H9 (cell line): ENCODE results near the gene MTSS2. TPM values are rescaled to one million over a fixed set of nuclear protein-coding genes. Genes with fewer than 3 reads are reported as not detected.

Experiments used
- DNase-seq: peaks from one replicate; pipeline ENCODE4 v3.0.0-alpha.2; 2017
- H2AFZ ChIP-seq: one replicate; pipeline ENCODE4 v1.6.1; 2013; ENCODE audit warnings: mild to moderate bottlenecking, low read length, control low read depth, moderate library complexity
- H2AK5ac ChIP-seq: 2 replicates; pipeline ENCODE4 v1.6.1; 2013; ENCODE audit warnings: low read length, control low read depth, mixed read lengths; ENCODE audit not compliant: insufficient read length
- H2BK120ac ChIP-seq: one replicate; pipeline ENCODE4 v1.6.1; 2013; ENCODE audit warnings: low read depth, mild to moderate bottlenecking, low read length, control low read depth, inconsistent platforms; ENCODE audit not compliant: poor library complexity, severe bottlenecking
- H2BK12ac ChIP-seq: 2 replicates; pipeline ENCODE4 v1.6.1; 2013; ENCODE audit warnings: low read length, control low read depth, mixed read lengths, low read depth; ENCODE audit not compliant: insufficient read length
- H2BK15ac ChIP-seq: 2 replicates; pipeline ENCODE4 v1.6.1; 2013; ENCODE audit warnings: low read depth, low read length, control low read depth
- H2BK20ac ChIP-seq: one replicate; pipeline ENCODE4 v1.6.1; 2013; ENCODE audit warnings: low read depth, mild to moderate bottlenecking, low read length, control low read depth, inconsistent platforms; ENCODE audit not compliant: poor library complexity, severe bottlenecking
- H2BK5ac ChIP-seq: 2 replicates; pipeline ENCODE4 v1.6.1; 2013; ENCODE audit warnings: low read length, control low read depth, mixed read lengths; ENCODE audit not compliant: insufficient read length
- H3K14ac ChIP-seq: 2 replicates; pipeline ENCODE4 v1.6.1; 2013; ENCODE audit warnings: low read length, control low read depth; ENCODE audit not compliant: insufficient read depth
- H3K18ac ChIP-seq: 2 replicates; pipeline ENCODE4 v1.6.1; 2013; ENCODE audit warnings: low read depth, mild to moderate bottlenecking, mixed read lengths, low read length, control low read depth; ENCODE audit not compliant: insufficient read length
- H3K23ac ChIP-seq: 2 replicates; pipeline ENCODE4 v1.6.1; 2013; ENCODE audit warnings: low read length, control low read depth, mixed read lengths, low read depth; ENCODE audit not compliant: insufficient read length
- H3K23me2 ChIP-seq: 2 replicates; pipeline ENCODE4 v1.6.1; 2013; ENCODE audit warnings: low read depth, mild to moderate bottlenecking, mixed read lengths, low read length, control low read depth; ENCODE audit not compliant: insufficient read length, poor library complexity, severe bottlenecking
- H3K27ac ChIP-seq: 2 replicates; pipeline ENCODE4 v1.5.1; 2013; ENCODE audit warnings: low read length, control low read depth, mixed read lengths, low read depth; ENCODE audit not compliant: insufficient read length
- H3K27me3 ChIP-seq: 2 replicates; pipeline ENCODE4 v1.6.1; 2013; ENCODE audit warnings: low read length, control low read depth, inconsistent platforms; ENCODE audit not compliant: insufficient read depth
- H3K4ac ChIP-seq: 2 replicates; pipeline ENCODE4 v1.6.1; 2013; ENCODE audit warnings: low read depth, mild to moderate bottlenecking, control low read depth, inconsistent platforms, low read length, moderate library complexity
- H3K4me1 ChIP-seq: 2 replicates; pipeline ENCODE4 v1.6.1; 2013; ENCODE audit warnings: low read length, control low read depth, inconsistent platforms; ENCODE audit not compliant: insufficient read depth
- H3K4me2 ChIP-seq: 2 replicates; pipeline ENCODE4 v1.6.1; 2013; ENCODE audit warnings: low read length, control low read depth, mixed read lengths; ENCODE audit not compliant: insufficient read length, insufficient read depth
- H3K56ac ChIP-seq: 2 replicates; pipeline ENCODE4 v1.6.1; 2013; ENCODE audit warnings: low read depth, mild to moderate bottlenecking, mixed read lengths, low read length, control low read depth; ENCODE audit not compliant: insufficient read length
- H3K79me1 ChIP-seq: 2 replicates; pipeline ENCODE4 v1.6.1; 2013; ENCODE audit warnings: low read depth, mild to moderate bottlenecking, moderate library complexity, low read length, control low read depth, inconsistent platforms; ENCODE audit not compliant: insufficient read depth, poor library complexity, severe bottlenecking
- H3K79me2 ChIP-seq: 2 replicates; pipeline ENCODE4 v1.6.1; 2013; ENCODE audit warnings: low read length, control low read depth, inconsistent platforms; ENCODE audit not compliant: insufficient read depth
- H3K9ac ChIP-seq: 2 replicates; pipeline ENCODE4 v1.6.1; 2013; ENCODE audit warnings: low read length, control low read depth, mixed read lengths; ENCODE audit not compliant: insufficient read length; ENCODE audit errors: extremely low read depth
- H3K9me3 ChIP-seq: one replicate; pipeline ENCODE4 v1.6.1; 2013; ENCODE audit warnings: low read depth, low read length, inconsistent platforms; ENCODE audit not compliant: control insufficient read depth
- H3T11ph ChIP-seq: one replicate; pipeline ENCODE4 v1.6.1; 2013; ENCODE audit warnings: mild to moderate bottlenecking, low read length, control low read depth, inconsistent platforms
- H4K20me1 ChIP-seq: one replicate; pipeline ENCODE4 v1.6.1; 2013; ENCODE audit not compliant: control insufficient read depth, insufficient read length, insufficient read depth
- H4K5ac ChIP-seq: 2 replicates; pipeline ENCODE4 v1.6.1; 2013; ENCODE audit warnings: low read depth, mild to moderate bottlenecking, mixed read lengths, low read length, control low read depth; ENCODE audit not compliant: insufficient read length
- H4K8ac ChIP-seq: replicated peaks from 2 replicates; pipeline ENCODE4 v1.6.1; 2013; ENCODE audit warnings: low read length, control low read depth, mixed read lengths, low read depth; ENCODE audit not compliant: insufficient read length
- H4K91ac ChIP-seq: 2 replicates; pipeline ENCODE4 v1.6.1; 2013; ENCODE audit warnings: low read depth, mild to moderate bottlenecking, moderate library complexity, mixed read lengths, low read length, control low read depth; ENCODE audit not compliant: insufficient read length
- H3K27ac Mint-ChIP-seq, 3 experiments: 2 replicates in 2 of 3; 3 replicates in 1 of 3; pipeline ENCODE4 v1.8.0; 2020 to 2021; ENCODE audit warnings: mixed read lengths in 3 of 3, mild to moderate bottlenecking in 1 of 3, moderate library complexity in 1 of 3
- H3K27me3 Mint-ChIP-seq: 2 replicates; pipeline ENCODE4 v1.8.0; 2021; ENCODE audit warnings: low read depth, mild to moderate bottlenecking, moderate library complexity, mixed read lengths
- H3K36me3 Mint-ChIP-seq, 3 experiments: 2 replicates in 2 of 3; 3 replicates in 1 of 3; pipeline ENCODE4 v1.8.0; 2020 to 2021; ENCODE audit warnings: low read depth in 3 of 3, mixed read lengths in 3 of 3; ENCODE audit not compliant: insufficient read depth in 1 of 3
- H3K4me1 Mint-ChIP-seq, 2 experiments: 2 replicates each; pipeline ENCODE4 v1.8.0; 2020; ENCODE audit warnings: mixed read lengths in 2 of 2
- H3K4me3 Mint-ChIP-seq, 2 experiments: 2 replicates in 1 of 2; 3 replicates in 1 of 2; pipeline ENCODE4 v1.8.0; 2020 to 2021; ENCODE audit warnings: mild to moderate bottlenecking in 2 of 2, mixed read lengths in 2 of 2, moderate library complexity in 1 of 2
- H3K9me3 Mint-ChIP-seq, 2 experiments: 2 replicates in 1 of 2; 3 replicates in 1 of 2; pipeline ENCODE4 v1.8.0; 2020; ENCODE audit warnings: mild to moderate bottlenecking in 2 of 2, mixed read lengths in 2 of 2, moderate library complexity in 1 of 2
- WGBS: extraction: QIAGEN DNeasy Blood & Tissue Kit; methylation state at CpG from one replicate; pipeline ENCODE4 v1.1.7; 2013; ENCODE audit warnings: missing lambda C conversion rate, low lambda C conversion rate, mixed read lengths; ENCODE audit not compliant: insufficient read length; ENCODE audit errors: extremely low coverage; 5-methylcytosine and 5-hydroxymethylcytosine counted together
- total RNA-seq: library from RNA; stranded (reverse); gene quantifications from 2 replicates; pipeline ENCODE4 v1.2.1, GENCODE V29; 2021
- TF ChIP-seq, protein P1 (sequence below): fragments of 200-600 bp; sonication (generic); conservative IDR thresholded peaks from 3 replicates; pipeline ENCODE4 v1.8.0; 2021; ENCODE audit warnings: antibody characterized with exemption, mild to moderate bottlenecking

MTSS2 gene
- total RNA-seq, 1 experiment from 2014 or later, result 41.0 TPM

DNA sequence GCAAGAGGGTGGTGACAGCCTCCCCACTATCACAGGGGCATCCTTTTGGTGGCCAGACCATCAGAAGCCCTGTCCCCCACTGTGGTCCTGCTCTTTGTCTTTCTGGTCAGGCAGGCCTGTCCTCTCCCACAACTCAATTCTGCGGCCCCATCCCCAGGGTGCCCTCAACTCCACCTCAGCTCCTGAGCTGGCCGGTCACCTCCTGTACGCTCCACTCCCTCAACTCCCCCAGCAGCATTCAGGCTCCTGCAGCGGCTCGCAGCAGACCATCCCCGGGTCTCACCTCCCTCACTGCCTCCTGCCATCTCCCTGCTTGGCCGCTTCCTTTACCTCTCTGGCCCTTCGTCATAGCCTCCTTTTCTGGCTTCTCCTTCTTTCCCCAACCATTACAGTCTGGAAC, 43.4 kb upstream of the MTSS2 start:
- H3K27me3 Mint-ChIP-seq, result no peaks in the 10 kb centered on the region
- no peak overlapping the region for H2AFZ ChIP-seq
- no peaks in the 10 kb centered on the region for H3K4me1 ChIP-seq
- no peak overlapping the region for H2AK5ac ChIP-seq
- peaks cover 4 to 18% of the 10 kb centered on the region in 2 experiments; a peak in 3 of 4 replicates for H3K4me1 Mint-ChIP-seq
- H4K5ac ChIP-seq, result no peak overlapping the region
- no peak overlapping the region for H2BK12ac ChIP-seq
- no peaks in the 10 kb centered on the region for H4K20me1 ChIP-seq
- no peak overlapping the region for H3K9ac ChIP-seq
- H2BK20ac ChIP-seq, result no peak overlapping the region
- no peaks in the 10 kb centered on the region for H3K79me1 ChIP-seq
- H3K4ac ChIP-seq, result no peak overlapping the region
- H3K23me2 ChIP-seq, result no peaks in the 10 kb centered on the region
- no peak for DNase-seq
- no peak overlapping the region for H2BK5ac ChIP-seq
- no peak overlapping the region for H3K4me3 Mint-ChIP-seq
- H2BK120ac ChIP-seq, result no peak overlapping the region
- H3K27ac ChIP-seq, result no peak overlapping the region
- H3T11ph ChIP-seq, result no peak overlapping the region
- H3K36me3 Mint-ChIP-seq, result peaks cover 4 to 30% (median 21%) of the 10 kb centered on the region in 3 experiments
- H3K27ac Mint-ChIP-seq, result peak overlapping the region in 2 of 3 experiments; percentile 39 to 69; a peak in 3 of 7 replicates
- no peaks in the 10 kb centered on the region for H3K27me3 ChIP-seq
- H4K8ac ChIP-seq, result no peak overlapping the region
- no peak overlapping the region for H3K56ac ChIP-seq
- WGBS, result no CpG with 5 or more reads among the region's 8 CpGs
- no peak overlapping the region for H2BK15ac ChIP-seq
- H3K9me3 Mint-ChIP-seq, result no peaks in the 10 kb centered on the region
- no peak overlapping the region for H3K4me2 ChIP-seq
- no peak overlapping the region for H3K18ac ChIP-seq
- no peaks in the 10 kb centered on the region for H3K79me2 ChIP-seq
- no peak overlapping the region for H3K14ac ChIP-seq
- no peak overlapping the region for H4K91ac ChIP-seq
- no peaks in the 10 kb centered on the region for H3K9me3 ChIP-seq
- TF ChIP-seq, protein P1, sequence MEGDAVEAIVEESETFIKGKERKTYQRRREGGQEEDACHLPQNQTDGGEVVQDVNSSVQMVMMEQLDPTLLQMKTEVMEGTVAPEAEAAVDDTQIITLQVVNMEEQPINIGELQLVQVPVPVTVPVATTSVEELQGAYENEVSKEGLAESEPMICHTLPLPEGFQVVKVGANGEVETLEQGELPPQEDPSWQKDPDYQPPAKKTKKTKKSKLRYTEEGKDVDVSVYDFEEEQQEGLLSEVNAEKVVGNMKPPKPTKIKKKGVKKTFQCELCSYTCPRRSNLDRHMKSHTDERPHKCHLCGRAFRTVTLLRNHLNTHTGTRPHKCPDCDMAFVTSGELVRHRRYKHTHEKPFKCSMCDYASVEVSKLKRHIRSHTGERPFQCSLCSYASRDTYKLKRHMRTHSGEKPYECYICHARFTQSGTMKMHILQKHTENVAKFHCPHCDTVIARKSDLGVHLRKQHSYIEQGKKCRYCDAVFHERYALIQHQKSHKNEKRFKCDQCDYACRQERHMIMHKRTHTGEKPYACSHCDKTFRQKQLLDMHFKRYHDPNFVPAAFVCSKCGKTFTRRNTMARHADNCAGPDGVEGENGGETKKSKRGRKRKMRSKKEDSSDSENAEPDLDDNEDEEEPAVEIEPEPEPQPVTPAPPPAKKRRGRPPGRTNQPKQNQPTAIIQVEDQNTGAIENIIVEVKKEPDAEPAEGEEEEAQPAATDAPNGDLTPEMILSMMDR, result no peak
- no peak overlapping the region for H3K23ac ChIP-seq
